ENCODE measurements around the gene SUFU.

DNA sequence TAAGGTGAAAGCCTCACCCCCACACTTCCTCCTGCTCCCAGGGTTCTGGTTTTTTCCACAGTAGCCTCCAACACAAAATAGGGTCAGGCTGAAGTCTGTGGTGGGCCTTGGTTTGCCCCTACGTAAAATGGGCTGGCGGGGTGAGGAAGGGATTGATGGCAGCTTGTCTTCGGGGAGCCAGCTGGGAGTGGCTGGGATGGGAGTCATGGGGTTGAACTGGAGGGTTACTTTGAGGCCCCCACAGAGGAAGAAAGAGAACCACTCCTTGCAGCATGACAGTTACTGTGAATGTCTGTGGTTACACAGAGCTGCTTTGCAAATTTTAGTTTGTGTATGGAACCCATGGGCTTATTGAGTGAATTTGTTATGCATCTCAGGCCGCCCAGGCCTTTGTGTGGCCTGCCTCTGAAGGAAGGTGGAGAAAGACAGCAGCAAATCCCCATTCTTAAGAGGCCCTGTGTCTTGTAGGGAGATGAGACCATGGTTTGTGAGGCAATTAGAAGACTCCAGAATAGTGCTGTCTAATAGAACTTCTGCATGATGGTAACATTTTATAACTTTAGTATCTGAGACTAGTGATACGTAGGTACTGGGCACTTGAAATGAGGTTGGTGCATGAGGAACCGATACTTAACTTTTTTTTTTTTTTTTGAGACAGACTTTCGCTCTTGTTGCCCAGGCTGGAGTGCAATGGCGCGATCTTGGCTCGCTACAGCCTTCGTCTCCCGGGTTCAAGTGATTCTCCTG, 148.6 kb downstream of the SUFU start:
- TF ChIP-seq SUZ12 (IDR thresholded peaks at IDR 0.05) (no peak), L3MBTL2 (conservative IDR thresholded peaks at IDR 0.05) (no peak), LEF1 (IDR thresholded peaks at IDR 0.05; ENCODE audit: borderline replicate concordance) (no peak), TARDBP (IDR thresholded peaks at IDR 0.05) (no peak), FOXK2 (IDR thresholded peaks at IDR 0.05) (no peak), FOXM1 (IDR thresholded peaks at IDR 0.05; ENCODE audit: borderline replicate concordance) (no peak), FOXA1 (IDR thresholded peaks at IDR 0.05) (no peak), HDGF (IDR thresholded peaks at IDR 0.05; ENCODE audit: borderline replicate concordance) (no peak), BHLHE40 (IDR thresholded peaks at IDR 0.05; ENCODE audit: borderline replicate concordance) (no peak)
